ENCODE measurements around the gene KLHL29. TPM values are rescaled to one million over a fixed set of nuclear protein-coding genes. Genes with fewer than 3 reads are reported as not detected.

The KLHL29 gene
- total RNA-seq, 1 donor from 2014 or later = 8.4 TPM

DNA sequence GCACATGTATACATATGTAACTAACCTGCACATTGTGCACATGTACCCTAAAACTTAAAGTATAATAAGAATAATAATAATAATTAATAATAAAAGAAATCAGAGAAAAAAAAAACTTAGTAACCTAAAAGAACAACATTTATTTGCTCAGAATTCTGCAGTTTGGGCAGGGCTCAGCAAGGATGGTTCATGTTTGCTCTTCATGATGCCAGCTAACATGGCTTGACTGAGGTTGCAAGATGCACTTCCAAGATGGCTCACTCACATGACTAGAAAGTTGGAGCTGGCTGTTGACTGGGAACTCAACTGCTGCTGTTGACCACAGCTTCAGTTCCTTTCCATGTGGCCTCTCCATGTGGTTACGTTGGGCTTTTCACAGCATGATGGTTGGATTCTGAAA, 56.4 kb downstream of the KLHL29 start:
- Mint-ChIP-seq H3K4me3 (no peak overlapping the region), H3K9me3 (peaks cover 5% of the 10 kb centered on the region), H3K27me3 (ENCODE audit: low read depth) (no peaks in the 10 kb centered on the region), H3K27ac (ENCODE audit: unreplicated experiment) (no peak overlapping the region), H3K36me3 (ENCODE audit: low read depth) (peaks cover 4% of the 10 kb centered on the region), H3K4me1 (peaks cover 5% of the 10 kb centered on the region)
- no peak for TF ChIP-seq CTCF (conservative IDR thresholded peaks at IDR 0.05)
- DNase-seq (ENCODE audit: low read depth, low spot score) = no peak

GRCh38 chr2:23445450-23445868, 60.5 kb downstream of the KLHL29 start:
- no peaks in the 10 kb centered on the region for H3K27me3 Mint-ChIP-seq (ENCODE audit: low read depth)
- DNase-seq (ENCODE audit: low read depth, low spot score) = no peak
- H3K27ac Mint-ChIP-seq (ENCODE audit: unreplicated experiment) = no peak overlapping the region
- H3K4me1 Mint-ChIP-seq = peaks cover 14% of the 10 kb centered on the region
- TF ChIP-seq CTCF (conservative IDR thresholded peaks at IDR 0.05) = no peak
- H3K36me3 Mint-ChIP-seq (ENCODE audit: low read depth) = peaks cover 4% of the 10 kb centered on the region
- peaks cover 7% of the 10 kb centered on the region for H3K9me3 Mint-ChIP-seq
- H3K4me3 Mint-ChIP-seq = no peak overlapping the region

- H3K4me3 Mint-ChIP-seq = no peak overlapping the region
- no peak overlapping the region for H3K27ac Mint-ChIP-seq (ENCODE audit: unreplicated experiment)
- H3K36me3 Mint-ChIP-seq (ENCODE audit: low read depth) = peaks cover 4% of the 10 kb centered on the region
- DNase-seq (ENCODE audit: low read depth, low spot score) = no peak
- peaks cover 3% of the 10 kb centered on the region for H3K9me3 Mint-ChIP-seq
- peaks cover 28% of the 10 kb centered on the region for H3K4me1 Mint-ChIP-seq
- no peaks in the 10 kb centered on the region for H3K27me3 Mint-ChIP-seq (ENCODE audit: low read depth)
- TF ChIP-seq CTCF (conservative IDR thresholded peaks at IDR 0.05) = no peak
Observed at GRCh38 chr2:23446916-23447315, 61.9 kb downstream of the KLHL29 start.

DNA sequence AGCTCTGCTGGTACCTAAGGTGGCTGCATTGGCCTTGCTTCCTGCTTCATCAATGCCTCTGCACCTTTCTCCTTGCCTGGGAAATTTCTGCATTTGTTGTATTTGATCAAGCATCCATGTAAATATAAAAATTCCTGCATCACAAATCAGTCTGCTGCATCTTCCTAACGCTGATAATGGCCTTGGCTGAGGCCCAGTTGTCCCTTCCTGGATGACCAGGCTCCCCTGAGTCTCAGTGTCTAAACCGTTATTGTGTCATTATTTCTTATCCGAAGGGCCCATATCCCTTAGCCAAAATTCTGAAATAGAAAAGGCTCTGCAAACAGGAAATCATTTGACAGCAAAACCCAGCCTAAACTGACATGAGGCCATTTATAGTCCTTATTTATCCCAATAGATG, 62.4 kb downstream of the KLHL29 start:
- peaks cover 3% of the 10 kb centered on the region for H3K9me3 Mint-ChIP-seq
- H3K4me3 Mint-ChIP-seq = no peak overlapping the region
- no peak for DNase-seq (ENCODE audit: low read depth, low spot score)
- no peak overlapping the region for H3K27ac Mint-ChIP-seq (ENCODE audit: unreplicated experiment)
- peaks cover 2% of the 10 kb centered on the region for H3K36me3 Mint-ChIP-seq (ENCODE audit: low read depth)
- no peaks in the 10 kb centered on the region for H3K27me3 Mint-ChIP-seq (ENCODE audit: low read depth)
- TF ChIP-seq CTCF (conservative IDR thresholded peaks at IDR 0.05) = no peak
- H3K4me1 Mint-ChIP-seq = peaks cover 32% of the 10 kb centered on the region

- Mint-ChIP-seq H3K9me3 (peaks cover 3% of the 10 kb centered on the region), H3K4me1 (peaks cover 47% of the 10 kb centered on the region), H3K4me3 (no peak overlapping the region), H3K27ac (ENCODE audit: unreplicated experiment) (no peak overlapping the region), H3K36me3 (ENCODE audit: low read depth) (no peaks in the 10 kb centered on the region), H3K27me3 (ENCODE audit: low read depth) (no peaks in the 10 kb centered on the region)
- DNase-seq (ENCODE audit: low read depth, low spot score) = no peak
- TF ChIP-seq CTCF (conservative IDR thresholded peaks at IDR 0.05) = no peak
Observed at GRCh38 chr2:23448906-23449305, 63.9 kb downstream of the KLHL29 start.

- H3K36me3 Mint-ChIP-seq (ENCODE audit: low read depth) = no peaks in the 10 kb centered on the region
- peaks cover 52% of the 10 kb centered on the region for H3K4me1 Mint-ChIP-seq
- H3K27me3 Mint-ChIP-seq (ENCODE audit: low read depth) = no peaks in the 10 kb centered on the region
- DNase-seq (ENCODE audit: low read depth, low spot score) = no peak
- no peak for TF ChIP-seq CTCF (conservative IDR thresholded peaks at IDR 0.05)
- H3K4me3 Mint-ChIP-seq = no peak overlapping the region
- H3K9me3 Mint-ChIP-seq = peaks cover 3% of the 10 kb centered on the region
- peak overlapping the region; percentile 55 for H3K27ac Mint-ChIP-seq (ENCODE audit: unreplicated experiment)
Observed at GRCh38 chr2:23449413-23449812, 64.4 kb downstream of the KLHL29 start.
